GM23338 (cell line): ENCODE results near the gene TMEM213. TPM values are rescaled to one million over a fixed set of nuclear protein-coding genes. Genes with fewer than 3 reads are reported as not detected.

Experiments
- ATAC-seq: fragments of 200-7000 bp; cut with Tn5 transposase; 3 replicates; pipeline ENCODE4 v1.9.1; 2020
- DNase-seq: peaks from one replicate; pipeline ENCODE4 v3.0.0-alpha.2; 2015; ENCODE audit warnings: low spot score
- H2AFZ ChIP-seq: fragments of 200-600 bp; sonication (generic); 2 replicates; pipeline ENCODE4 v1.8.0; 2016; ENCODE audit warnings: antibody characterized with exemption, mild to moderate bottlenecking, moderate library complexity
- H3F3A ChIP-seq: fragments of 200-600 bp; sonication (generic); replicated peaks from 2 replicates; pipeline ENCODE4 v1.8.0; 2017; ENCODE audit warnings: antibody characterized with exemption, mixed run types, low read depth
- H3K27ac ChIP-seq: fragments of 200-600 bp; sonication (generic); 2 replicates; pipeline ENCODE4 v1.6.1; 2016; ENCODE audit warnings: low read depth
- H3K27me3 ChIP-seq: fragments of 200-600 bp; sonication (generic); 2 replicates; pipeline ENCODE4 v1.8.0; 2016; ENCODE audit warnings: mild to moderate bottlenecking, mixed run types, moderate library complexity; ENCODE audit not compliant: insufficient read depth
- H3K36me3 ChIP-seq: fragments of 200-600 bp; sonication (generic); 2 replicates; pipeline ENCODE4 v1.8.0; 2016; ENCODE audit warnings: mild to moderate bottlenecking; ENCODE audit not compliant: insufficient read depth
- H3K4me1 ChIP-seq: fragments of 200-600 bp; sonication (generic); 2 replicates; pipeline ENCODE4 v1.8.0; 2016; ENCODE audit warnings: mild to moderate bottlenecking, moderate library complexity; ENCODE audit not compliant: insufficient read depth
- H3K4me2 ChIP-seq: fragments of 200-600 bp; sonication (generic); 2 replicates; pipeline ENCODE4 v1.7.1; 2017; ENCODE audit warnings: mixed run types
- H3K4me3 ChIP-seq: fragments of 200-600 bp; sonication (generic); 2 replicates; pipeline ENCODE4 v1.6.1; 2016; ENCODE audit warnings: mixed run types
- H3K79me2 ChIP-seq: fragments of 200-600 bp; sonication (generic); replicated peaks from 2 replicates; pipeline ENCODE4 v1.8.0; 2017; ENCODE audit warnings: mild to moderate bottlenecking; ENCODE audit not compliant: insufficient read depth
- H3K9me2 ChIP-seq: fragments of 200-600 bp; sonication (generic); 2 replicates; pipeline ENCODE4 v1.8.0; 2017; ENCODE audit not compliant: insufficient read depth
- H4K20me1 ChIP-seq: fragments of 200-600 bp; sonication (generic); replicated peaks from 2 replicates; pipeline ENCODE4 v1.8.0; 2017; ENCODE audit warnings: mild to moderate bottlenecking; ENCODE audit not compliant: insufficient read depth
- H3K27ac Mint-ChIP-seq: 2 replicates; pipeline ENCODE4 v1.8.0; 2020; ENCODE audit warnings: inconsistent platforms, mild to moderate bottlenecking, moderate library complexity, mixed read lengths
- H3K27me3 Mint-ChIP-seq: 3 replicates; pipeline ENCODE4 v1.8.0; 2022; ENCODE audit warnings: low read depth, mild to moderate bottlenecking, moderate library complexity, mixed read lengths, inconsistent platforms; ENCODE audit not compliant: insufficient read depth, poor library complexity
- H3K36me3 Mint-ChIP-seq: 3 replicates; pipeline ENCODE4 v1.8.0; 2021; ENCODE audit warnings: low read depth, mild to moderate bottlenecking, inconsistent platforms, moderate library complexity, mixed read lengths
- H3K4me1 Mint-ChIP-seq: 3 replicates; pipeline ENCODE4 v1.8.0; 2020; ENCODE audit warnings: mild to moderate bottlenecking, inconsistent platforms, mixed read lengths
- H3K4me3 Mint-ChIP-seq: 3 replicates; pipeline ENCODE4 v1.8.0; 2021; ENCODE audit warnings: moderate library complexity, mild to moderate bottlenecking, inconsistent platforms, mixed read lengths
- H3K9me3 Mint-ChIP-seq: 3 replicates; pipeline ENCODE4 v1.8.0; 2020; ENCODE audit warnings: moderate library complexity, mild to moderate bottlenecking, inconsistent platforms, mixed read lengths
- EZH2 ChIP-seq: fragments of 200-600 bp; sonication (generic); IDR thresholded peaks from one replicate; pipeline ENCODE4 v1.8.0; 2017; ENCODE audit warnings: antibody characterized with exemption, mild to moderate bottlenecking, low read depth; ENCODE audit not compliant: unreplicated experiment
- EZH2phosphoT487 ChIP-seq: fragments of 200-600 bp; sonication (generic); IDR thresholded peaks from one replicate; pipeline ENCODE4 v1.8.1; 2018; ENCODE audit warnings: antibody characterized with exemption; ENCODE audit not compliant: unreplicated experiment
- JUNB ChIP-seq: IDR thresholded peaks from one replicate; pipeline ENCODE4 v1.6.1; 2016; ENCODE audit warnings: antibody characterized with exemption; ENCODE audit not compliant: unreplicated experiment
- POLR2AphosphoS5 ChIP-seq: IDR thresholded peaks from 2 replicates; pipeline ENCODE4 v1.6.1; 2016; ENCODE audit warnings: antibody characterized with exemption, low read depth
- STAT1 ChIP-seq: IDR thresholded peaks from one replicate; pipeline ENCODE4 v1.6.1; 2016; ENCODE audit warnings: antibody characterized with exemption; ENCODE audit not compliant: unreplicated experiment
- ZNF114 ChIP-seq: fragments of 250-450 bp; sonication (Bioruptor Pico); IDR thresholded peaks from 2 replicates; pipeline ENCODE4 v1.5.0; 2020; ENCODE audit warnings: mild to moderate bottlenecking, moderate library complexity
- polyA plus RNA-seq: library from polyadenylated mRNA; unstranded; fragments of >200 nt; fragmentation: Nextera tagmentation; extraction: Ambion mirVana; gene quantifications from 2 replicates; pipeline ENCODE4 v1.2.1, GENCODE V29; 2016
- total RNA-seq: library from RNA; depleted of rRNA; stranded (reverse); fragments of >200 nt; shearing (Covaris generic); gene quantifications from 2 replicates; pipeline ENCODE4 v1.2.3, GENCODE V29; 2014
- TF ChIP-seq, protein P1 (sequence below), 2 experiments: fragments of 200-600 bp in 1 of 2; sonication (generic) in 1 of 2; conservative IDR thresholded peaks; 2 replicates each; pipeline versions ENCODE4 v1.5.1 to v1.6.1; 2016 to 2017; ENCODE audit warnings: antibody characterized with exemption in 2 of 2, low read depth in 2 of 2, mild to moderate bottlenecking in 2 of 2, moderate library complexity in 1 of 2
- TF ChIP-seq, protein P2 (sequence below): IDR thresholded peaks from 2 replicates; pipeline ENCODE4 v1.6.1; 2016; ENCODE audit warnings: antibody characterized with exemption
- TF ChIP-seq, protein P3 (sequence below): IDR thresholded peaks from one replicate; pipeline ENCODE4 v1.6.1; 2018; ENCODE audit warnings: antibody characterized with exemption; ENCODE audit not compliant: unreplicated experiment
- TF ChIP-seq, protein P4 (sequence below): fragments of 250-450 bp; sonication (Bioruptor Pico); IDR thresholded peaks from 2 replicates; pipeline ENCODE4 v1.5.0; 2020; ENCODE audit warnings: mild to moderate bottlenecking, moderate library complexity

Gene TMEM213
- total and polyA plus RNA-seq, 2 experiments from 2014 or later = 0.89 TPM; not detected in 1

DNA sequence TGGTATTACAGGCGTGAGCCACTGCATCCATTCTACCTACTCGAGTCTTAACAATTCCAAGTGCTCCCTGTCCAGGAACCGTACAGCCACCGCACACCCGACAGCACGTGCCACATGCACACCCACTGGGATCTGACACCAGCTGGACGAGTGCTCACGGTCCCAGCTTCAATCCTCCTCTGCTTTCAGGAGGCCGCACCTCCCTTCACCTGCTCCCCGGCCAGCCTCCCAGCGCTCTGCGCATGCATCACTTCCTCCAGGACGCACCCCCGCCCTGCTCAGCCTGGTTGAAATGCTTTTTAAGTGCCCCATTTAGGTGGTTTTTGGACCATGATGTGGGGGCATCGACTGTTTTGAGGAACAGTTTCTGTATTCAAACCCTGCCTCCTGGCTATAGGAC, 47.3 kb upstream of the TMEM213 start (continued):
- TF ChIP-seq, protein P1, sequence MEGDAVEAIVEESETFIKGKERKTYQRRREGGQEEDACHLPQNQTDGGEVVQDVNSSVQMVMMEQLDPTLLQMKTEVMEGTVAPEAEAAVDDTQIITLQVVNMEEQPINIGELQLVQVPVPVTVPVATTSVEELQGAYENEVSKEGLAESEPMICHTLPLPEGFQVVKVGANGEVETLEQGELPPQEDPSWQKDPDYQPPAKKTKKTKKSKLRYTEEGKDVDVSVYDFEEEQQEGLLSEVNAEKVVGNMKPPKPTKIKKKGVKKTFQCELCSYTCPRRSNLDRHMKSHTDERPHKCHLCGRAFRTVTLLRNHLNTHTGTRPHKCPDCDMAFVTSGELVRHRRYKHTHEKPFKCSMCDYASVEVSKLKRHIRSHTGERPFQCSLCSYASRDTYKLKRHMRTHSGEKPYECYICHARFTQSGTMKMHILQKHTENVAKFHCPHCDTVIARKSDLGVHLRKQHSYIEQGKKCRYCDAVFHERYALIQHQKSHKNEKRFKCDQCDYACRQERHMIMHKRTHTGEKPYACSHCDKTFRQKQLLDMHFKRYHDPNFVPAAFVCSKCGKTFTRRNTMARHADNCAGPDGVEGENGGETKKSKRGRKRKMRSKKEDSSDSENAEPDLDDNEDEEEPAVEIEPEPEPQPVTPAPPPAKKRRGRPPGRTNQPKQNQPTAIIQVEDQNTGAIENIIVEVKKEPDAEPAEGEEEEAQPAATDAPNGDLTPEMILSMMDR (conservative IDR thresholded peaks at IDR 0.05; ENCODE audit: low read depth in 2 of 2) = no peak
- TF ChIP-seq EZH2 (no peak), JUNB (no peak), STAT1 (no peak), EZH2phosphoT487 (no peak), POLR2AphosphoS5 (no peak), ZNF114 (no peak)
- TF ChIP-seq, protein P2, sequence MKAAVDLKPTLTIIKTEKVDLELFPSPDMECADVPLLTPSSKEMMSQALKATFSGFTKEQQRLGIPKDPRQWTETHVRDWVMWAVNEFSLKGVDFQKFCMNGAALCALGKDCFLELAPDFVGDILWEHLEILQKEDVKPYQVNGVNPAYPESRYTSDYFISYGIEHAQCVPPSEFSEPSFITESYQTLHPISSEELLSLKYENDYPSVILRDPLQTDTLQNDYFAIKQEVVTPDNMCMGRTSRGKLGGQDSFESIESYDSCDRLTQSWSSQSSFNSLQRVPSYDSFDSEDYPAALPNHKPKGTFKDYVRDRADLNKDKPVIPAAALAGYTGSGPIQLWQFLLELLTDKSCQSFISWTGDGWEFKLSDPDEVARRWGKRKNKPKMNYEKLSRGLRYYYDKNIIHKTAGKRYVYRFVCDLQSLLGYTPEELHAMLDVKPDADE = no peak
- TF ChIP-seq, protein P3, sequence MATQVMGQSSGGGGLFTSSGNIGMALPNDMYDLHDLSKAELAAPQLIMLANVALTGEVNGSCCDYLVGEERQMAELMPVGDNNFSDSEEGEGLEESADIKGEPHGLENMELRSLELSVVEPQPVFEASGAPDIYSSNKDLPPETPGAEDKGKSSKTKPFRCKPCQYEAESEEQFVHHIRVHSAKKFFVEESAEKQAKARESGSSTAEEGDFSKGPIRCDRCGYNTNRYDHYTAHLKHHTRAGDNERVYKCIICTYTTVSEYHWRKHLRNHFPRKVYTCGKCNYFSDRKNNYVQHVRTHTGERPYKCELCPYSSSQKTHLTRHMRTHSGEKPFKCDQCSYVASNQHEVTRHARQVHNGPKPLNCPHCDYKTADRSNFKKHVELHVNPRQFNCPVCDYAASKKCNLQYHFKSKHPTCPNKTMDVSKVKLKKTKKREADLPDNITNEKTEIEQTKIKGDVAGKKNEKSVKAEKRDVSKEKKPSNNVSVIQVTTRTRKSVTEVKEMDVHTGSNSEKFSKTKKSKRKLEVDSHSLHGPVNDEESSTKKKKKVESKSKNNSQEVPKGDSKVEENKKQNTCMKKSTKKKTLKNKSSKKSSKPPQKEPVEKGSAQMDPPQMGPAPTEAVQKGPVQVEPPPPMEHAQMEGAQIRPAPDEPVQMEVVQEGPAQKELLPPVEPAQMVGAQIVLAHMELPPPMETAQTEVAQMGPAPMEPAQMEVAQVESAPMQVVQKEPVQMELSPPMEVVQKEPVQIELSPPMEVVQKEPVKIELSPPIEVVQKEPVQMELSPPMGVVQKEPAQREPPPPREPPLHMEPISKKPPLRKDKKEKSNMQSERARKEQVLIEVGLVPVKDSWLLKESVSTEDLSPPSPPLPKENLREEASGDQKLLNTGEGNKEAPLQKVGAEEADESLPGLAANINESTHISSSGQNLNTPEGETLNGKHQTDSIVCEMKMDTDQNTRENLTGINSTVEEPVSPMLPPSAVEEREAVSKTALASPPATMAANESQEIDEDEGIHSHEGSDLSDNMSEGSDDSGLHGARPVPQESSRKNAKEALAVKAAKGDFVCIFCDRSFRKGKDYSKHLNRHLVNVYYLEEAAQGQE = no peak

DNA sequence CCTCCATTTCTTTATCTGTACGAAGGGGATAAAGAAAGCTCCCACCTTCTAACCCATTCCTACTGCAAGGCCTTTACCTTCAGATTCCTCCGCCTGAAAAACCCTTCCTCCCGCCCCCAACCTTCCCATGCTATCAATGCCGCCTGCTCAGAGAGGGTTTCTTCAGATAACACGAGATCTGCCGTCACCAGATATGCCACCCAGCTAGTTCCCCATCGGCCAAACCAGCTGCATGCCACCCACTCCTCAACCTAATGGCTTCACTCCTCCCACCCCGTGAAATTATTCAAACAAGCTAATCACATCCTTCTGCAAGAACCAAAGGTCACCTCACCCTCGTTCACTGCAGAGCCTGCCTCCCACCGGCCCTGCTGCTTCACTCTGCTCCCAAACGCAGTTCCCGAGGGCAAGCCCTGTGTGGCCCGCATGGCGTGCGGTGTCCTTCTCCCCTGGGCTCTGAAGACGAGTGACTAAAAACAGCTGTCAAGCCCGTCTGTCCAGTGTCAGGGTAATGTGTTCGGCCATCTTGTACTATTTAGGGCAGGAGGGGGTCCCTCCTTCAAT, 46.8 kb upstream of the TMEM213 start:
- Mint-ChIP-seq H3K4me3 (no peak overlapping the region), H3K36me3 (no peaks in the 10 kb centered on the region), H3K27ac (no peak overlapping the region), H3K4me1 (peaks cover 24% of the 10 kb centered on the region), H3K27me3 (peaks cover 6% of the 10 kb centered on the region), H3K9me3 (no peaks in the 10 kb centered on the region)
- Histone ChIP-seq H2AFZ (peak overlapping the region; percentile 10; the same call in 1 of the 2 replicates), H3K4me2 (no peak overlapping the region), H3K9me2 (no peaks in the 10 kb centered on the region), H3K27me3 (no peaks in the 10 kb centered on the region), H3K4me3 (no peak overlapping the region), H4K20me1 (no peaks in the 10 kb centered on the region), H3K79me2 (no peaks in the 10 kb centered on the region), H3K36me3 (no peaks in the 10 kb centered on the region), H3K4me1 (peaks cover 14% of the 10 kb centered on the region), H3F3A (no peaks in the 10 kb centered on the region), H3K27ac (no peak overlapping the region)
- ATAC-seq = no peak
- DNase-seq = no peak
- TF ChIP-seq JUNB = no peak
- no peak for TF ChIP-seq STAT1
- no peak for TF ChIP-seq EZH2phosphoT487
- TF ChIP-seq, protein P4, sequence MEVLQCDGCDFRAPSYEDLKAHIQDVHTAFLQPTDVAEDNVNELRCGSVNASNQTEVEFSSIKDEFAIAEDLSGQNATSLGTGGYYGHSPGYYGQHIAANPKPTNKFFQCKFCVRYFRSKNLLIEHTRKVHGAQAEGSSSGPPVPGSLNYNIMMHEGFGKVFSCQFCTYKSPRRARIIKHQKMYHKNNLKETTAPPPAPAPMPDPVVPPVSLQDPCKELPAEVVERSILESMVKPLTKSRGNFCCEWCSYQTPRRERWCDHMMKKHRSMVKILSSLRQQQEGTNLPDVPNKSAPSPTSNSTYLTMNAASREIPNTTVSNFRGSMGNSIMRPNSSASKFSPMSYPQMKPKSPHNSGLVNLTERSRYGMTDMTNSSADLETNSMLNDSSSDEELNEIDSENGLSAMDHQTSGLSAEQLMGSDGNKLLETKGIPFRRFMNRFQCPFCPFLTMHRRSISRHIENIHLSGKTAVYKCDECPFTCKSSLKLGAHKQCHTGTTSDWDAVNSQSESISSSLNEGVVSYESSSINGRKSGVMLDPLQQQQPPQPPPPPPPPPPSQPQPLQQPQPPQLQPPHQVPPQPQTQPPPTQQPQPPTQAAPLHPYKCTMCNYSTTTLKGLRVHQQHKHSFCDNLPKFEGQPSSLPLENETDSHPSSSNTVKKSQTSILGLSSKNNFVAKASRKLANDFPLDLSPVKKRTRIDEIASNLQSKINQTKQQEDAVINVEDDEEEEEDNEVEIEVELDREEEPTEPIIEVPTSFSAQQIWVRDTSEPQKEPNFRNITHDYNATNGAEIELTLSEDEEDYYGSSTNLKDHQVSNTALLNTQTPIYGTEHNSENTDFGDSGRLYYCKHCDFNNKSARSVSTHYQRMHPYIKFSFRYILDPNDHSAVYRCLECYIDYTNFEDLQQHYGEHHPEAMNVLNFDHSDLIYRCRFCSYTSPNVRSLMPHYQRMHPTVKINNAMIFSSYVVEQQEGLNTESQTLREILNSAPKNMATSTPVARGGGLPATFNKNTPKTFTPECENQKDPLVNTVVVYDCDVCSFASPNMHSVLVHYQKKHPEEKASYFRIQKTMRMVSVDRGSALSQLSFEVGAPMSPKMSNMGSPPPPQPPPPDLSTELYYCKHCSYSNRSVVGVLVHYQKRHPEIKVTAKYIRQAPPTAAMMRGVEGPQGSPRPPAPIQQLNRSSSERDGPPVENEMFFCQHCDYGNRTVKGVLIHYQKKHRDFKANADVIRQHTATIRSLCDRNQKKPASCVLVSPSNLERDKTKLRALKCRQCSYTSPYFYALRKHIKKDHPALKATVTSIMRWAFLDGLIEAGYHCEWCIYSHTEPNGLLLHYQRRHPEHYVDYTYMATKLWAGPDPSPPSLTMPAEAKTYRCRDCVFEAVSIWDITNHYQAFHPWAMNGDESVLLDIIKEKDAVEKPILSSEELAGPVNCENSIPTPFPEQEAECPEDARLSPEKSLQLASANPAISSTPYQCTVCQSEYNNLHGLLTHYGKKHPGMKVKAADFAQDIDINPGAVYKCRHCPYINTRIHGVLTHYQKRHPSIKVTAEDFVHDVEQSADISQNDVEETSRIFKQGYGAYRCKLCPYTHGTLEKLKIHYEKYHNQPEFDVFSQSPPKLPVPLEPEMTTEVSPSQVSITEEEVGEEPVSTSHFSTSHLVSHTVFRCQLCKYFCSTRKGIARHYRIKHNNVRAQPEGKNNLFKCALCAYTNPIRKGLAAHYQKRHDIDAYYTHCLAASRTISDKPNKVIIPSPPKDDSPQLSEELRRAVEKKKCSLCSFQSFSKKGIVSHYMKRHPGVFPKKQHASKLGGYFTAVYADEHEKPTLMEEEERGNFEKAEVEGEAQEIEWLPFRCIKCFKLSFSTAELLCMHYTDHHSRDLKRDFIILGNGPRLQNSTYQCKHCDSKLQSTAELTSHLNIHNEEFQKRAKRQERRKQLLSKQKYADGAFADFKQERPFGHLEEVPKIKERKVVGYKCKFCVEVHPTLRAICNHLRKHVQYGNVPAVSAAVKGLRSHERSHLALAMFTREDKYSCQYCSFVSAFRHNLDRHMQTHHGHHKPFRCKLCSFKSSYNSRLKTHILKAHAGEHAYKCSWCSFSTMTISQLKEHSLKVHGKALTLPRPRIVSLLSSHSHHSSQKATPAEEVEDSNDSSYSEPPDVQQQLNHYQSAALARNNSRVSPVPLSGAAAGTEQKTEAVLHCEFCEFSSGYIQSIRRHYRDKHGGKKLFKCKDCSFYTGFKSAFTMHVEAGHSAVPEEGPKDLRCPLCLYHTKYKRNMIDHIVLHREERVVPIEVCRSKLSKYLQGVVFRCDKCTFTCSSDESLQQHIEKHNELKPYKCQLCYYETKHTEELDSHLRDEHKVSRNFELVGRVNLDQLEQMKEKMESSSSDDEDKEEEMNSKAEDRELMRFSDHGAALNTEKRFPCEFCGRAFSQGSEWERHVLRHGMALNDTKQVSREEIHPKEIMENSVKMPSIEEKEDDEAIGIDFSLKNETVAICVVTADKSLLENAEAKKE = no peak
- TF ChIP-seq POLR2AphosphoS5 = no peak
